HL-60 (cell line): Measurements from ENCODE around the gene ALG8.

Source experiments
- DNase-seq, 2 experiments: peaks; one replicate each; pipeline ENCODE4 v3.0.0-alpha.2; 2010 to 2020; ENCODE audit warnings: low read depth in 1 of 2, low spot score in 1 of 2
- H3K27ac ChIP-seq: fragments of 250-450 bp; sonication (Bioruptor Pico); replicated peaks from 2 replicates; pipeline ENCODE4 v1.5.1; 2020; ENCODE audit warnings: mild to moderate bottlenecking, moderate library complexity
- H3K27me3 ChIP-seq: fragments of 250-450 bp; sonication (Bioruptor Pico); 2 replicates; pipeline ENCODE4 v1.5.1; 2021; ENCODE audit warnings: mild to moderate bottlenecking, moderate library complexity; ENCODE audit not compliant: insufficient read depth, poor library complexity, severe bottlenecking
- H3K4me3 ChIP-seq: replicated peaks from 2 replicates; pipeline ENCODE4 v1.5.1; 2011; ENCODE audit warnings: mild to moderate bottlenecking, control low read depth, low read length; ENCODE audit not compliant: insufficient read depth
- GABPA ChIP-seq: IDR thresholded peaks from 2 replicates; pipeline ENCODE4 v1.6.1; 2012; ENCODE audit warnings: low read depth
- POLR2AphosphoS5 ChIP-seq: IDR thresholded peaks from 2 replicates; pipeline ENCODE4 v1.6.1; 2012; ENCODE audit warnings: low read depth
- SPI1 ChIP-seq: IDR thresholded peaks from 2 replicates; pipeline ENCODE4 v1.6.1; 2012; ENCODE audit warnings: low read depth, mild to moderate bottlenecking, borderline replicate concordance
- TF ChIP-seq, protein P1 (sequence below): IDR thresholded peaks from 2 replicates; pipeline ENCODE4 v1.6.1; 2012; ENCODE audit warnings: low read depth; ENCODE audit not compliant: insufficient replicate concordance
- TF ChIP-seq, protein P2 (sequence below): IDR thresholded peaks from one replicate; pipeline ENCODE4 v1.5.1; 2011; ENCODE audit warnings: low read length, control low read depth, inconsistent platforms; ENCODE audit not compliant: insufficient read depth

ALG8 gene

DNA sequence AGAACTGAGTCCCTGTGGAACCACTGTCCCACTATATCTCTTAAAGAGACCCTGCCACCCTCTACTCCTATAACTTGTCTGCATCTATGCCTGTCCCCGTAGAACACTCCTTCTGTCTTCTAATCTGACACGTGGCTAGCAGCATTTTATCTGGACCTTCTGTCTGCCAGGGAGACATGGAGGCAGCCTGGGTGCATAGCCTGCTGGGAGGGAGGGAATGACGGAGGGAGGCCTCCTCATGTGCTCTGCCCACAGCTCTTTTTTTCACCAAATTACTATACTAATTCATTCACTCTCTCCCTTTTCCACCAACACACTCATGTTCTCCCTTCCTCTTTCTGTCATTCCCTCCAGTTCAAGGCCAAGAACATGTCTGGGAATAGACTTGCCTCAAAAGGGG, 83.3 kb downstream of the ALG8 start:
- Histone ChIP-seq H3K27me3 (no peaks in the 10 kb centered on the region), H3K4me3 (no peak overlapping the region), H3K27ac (no peak overlapping the region)
- no peak for DNase-seq
- TF ChIP-seq SPI1 (no peak), POLR2AphosphoS5 (no peak), GABPA (no peak)
- TF ChIP-seq, protein P1, sequence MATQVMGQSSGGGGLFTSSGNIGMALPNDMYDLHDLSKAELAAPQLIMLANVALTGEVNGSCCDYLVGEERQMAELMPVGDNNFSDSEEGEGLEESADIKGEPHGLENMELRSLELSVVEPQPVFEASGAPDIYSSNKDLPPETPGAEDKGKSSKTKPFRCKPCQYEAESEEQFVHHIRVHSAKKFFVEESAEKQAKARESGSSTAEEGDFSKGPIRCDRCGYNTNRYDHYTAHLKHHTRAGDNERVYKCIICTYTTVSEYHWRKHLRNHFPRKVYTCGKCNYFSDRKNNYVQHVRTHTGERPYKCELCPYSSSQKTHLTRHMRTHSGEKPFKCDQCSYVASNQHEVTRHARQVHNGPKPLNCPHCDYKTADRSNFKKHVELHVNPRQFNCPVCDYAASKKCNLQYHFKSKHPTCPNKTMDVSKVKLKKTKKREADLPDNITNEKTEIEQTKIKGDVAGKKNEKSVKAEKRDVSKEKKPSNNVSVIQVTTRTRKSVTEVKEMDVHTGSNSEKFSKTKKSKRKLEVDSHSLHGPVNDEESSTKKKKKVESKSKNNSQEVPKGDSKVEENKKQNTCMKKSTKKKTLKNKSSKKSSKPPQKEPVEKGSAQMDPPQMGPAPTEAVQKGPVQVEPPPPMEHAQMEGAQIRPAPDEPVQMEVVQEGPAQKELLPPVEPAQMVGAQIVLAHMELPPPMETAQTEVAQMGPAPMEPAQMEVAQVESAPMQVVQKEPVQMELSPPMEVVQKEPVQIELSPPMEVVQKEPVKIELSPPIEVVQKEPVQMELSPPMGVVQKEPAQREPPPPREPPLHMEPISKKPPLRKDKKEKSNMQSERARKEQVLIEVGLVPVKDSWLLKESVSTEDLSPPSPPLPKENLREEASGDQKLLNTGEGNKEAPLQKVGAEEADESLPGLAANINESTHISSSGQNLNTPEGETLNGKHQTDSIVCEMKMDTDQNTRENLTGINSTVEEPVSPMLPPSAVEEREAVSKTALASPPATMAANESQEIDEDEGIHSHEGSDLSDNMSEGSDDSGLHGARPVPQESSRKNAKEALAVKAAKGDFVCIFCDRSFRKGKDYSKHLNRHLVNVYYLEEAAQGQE: no peak
- TF ChIP-seq, protein P2, sequence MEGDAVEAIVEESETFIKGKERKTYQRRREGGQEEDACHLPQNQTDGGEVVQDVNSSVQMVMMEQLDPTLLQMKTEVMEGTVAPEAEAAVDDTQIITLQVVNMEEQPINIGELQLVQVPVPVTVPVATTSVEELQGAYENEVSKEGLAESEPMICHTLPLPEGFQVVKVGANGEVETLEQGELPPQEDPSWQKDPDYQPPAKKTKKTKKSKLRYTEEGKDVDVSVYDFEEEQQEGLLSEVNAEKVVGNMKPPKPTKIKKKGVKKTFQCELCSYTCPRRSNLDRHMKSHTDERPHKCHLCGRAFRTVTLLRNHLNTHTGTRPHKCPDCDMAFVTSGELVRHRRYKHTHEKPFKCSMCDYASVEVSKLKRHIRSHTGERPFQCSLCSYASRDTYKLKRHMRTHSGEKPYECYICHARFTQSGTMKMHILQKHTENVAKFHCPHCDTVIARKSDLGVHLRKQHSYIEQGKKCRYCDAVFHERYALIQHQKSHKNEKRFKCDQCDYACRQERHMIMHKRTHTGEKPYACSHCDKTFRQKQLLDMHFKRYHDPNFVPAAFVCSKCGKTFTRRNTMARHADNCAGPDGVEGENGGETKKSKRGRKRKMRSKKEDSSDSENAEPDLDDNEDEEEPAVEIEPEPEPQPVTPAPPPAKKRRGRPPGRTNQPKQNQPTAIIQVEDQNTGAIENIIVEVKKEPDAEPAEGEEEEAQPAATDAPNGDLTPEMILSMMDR: no peak

DNA sequence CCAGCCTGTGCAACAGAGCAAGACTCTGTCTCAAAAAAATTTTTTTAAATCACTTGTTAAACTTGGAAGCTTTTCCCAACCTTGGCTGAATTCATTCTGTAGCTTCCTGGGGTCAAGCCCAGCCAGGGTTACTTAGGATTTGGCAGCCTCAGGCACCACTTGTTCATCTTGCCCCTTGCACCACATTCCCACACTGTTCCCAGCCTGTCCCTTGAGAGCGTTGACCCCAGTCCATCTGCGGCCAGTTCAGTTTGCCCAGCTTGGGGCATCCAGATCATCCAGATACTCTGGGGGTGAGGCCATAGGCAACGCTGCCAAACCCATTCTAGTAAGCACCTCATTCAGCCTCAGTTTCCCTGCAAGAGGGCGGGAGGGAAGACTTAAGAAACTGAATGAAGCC, 84.5 kb downstream of the ALG8 start:
- TF ChIP-seq, protein P2: no peak
- TF ChIP-seq SPI1: no peak
- TF ChIP-seq POLR2AphosphoS5: no peak
- TF ChIP-seq, protein P1: no peak
- TF ChIP-seq GABPA: no peak
- H3K4me3 ChIP-seq: no peak overlapping the region
- H3K27me3 ChIP-seq: no peaks in the 10 kb centered on the region
- no peak for DNase-seq
- no peak overlapping the region for H3K27ac ChIP-seq

DNA sequence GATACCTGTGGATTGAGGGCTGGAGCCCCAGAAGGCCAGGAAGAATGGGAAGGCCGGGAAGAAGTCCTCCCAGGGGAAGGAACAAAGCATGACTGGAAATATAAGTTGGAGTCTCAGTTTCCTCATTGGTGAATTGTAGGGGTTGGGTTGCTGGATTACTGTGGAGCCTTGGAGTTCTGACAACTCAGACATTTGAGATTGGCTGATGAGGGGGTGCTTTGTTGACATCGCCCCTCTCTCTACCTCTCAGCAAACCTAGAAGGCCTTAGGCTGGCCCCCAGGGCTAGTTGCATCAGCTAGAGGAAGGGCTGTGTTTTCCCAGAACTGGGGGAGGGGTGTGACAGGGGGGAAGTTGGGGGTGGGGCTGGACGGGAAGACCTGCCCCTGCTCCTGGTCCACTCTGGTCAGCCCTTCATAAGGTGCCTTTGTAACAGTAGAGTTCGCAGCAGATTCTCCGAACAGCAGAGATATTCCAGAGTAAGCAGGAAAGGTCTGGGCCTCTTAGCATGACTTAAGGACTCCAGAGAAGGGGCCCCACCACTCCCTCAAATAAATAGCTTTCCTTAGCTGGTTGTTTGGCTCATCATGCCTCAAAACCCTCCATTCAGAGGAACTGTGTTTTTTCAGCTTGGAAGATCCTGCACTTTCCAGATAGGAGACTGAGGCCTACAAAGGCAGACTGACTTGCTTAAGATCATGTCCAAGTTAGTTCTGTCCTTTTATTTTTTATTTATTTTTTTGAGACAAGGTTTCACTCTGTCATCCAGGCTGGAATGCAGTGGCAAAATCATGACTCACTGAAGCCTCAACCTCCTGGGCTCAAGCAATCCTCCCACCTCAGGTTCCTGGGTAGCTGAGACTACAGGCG, 88.2 kb downstream of the ALG8 start:
- TF ChIP-seq GABPA (no peak), POLR2AphosphoS5 (no peak), SPI1 (no peak)
- TF ChIP-seq, protein P2: no peak
- TF ChIP-seq, protein P1: no peak
- DNase-seq: no peak
- H3K27ac ChIP-seq: no peak overlapping the region

More for the DNA sequence above, 88.2 kb downstream of the ALG8 start:
- H3K4me3 ChIP-seq: no peak overlapping the region
- H3K27me3 ChIP-seq: no peaks in the 10 kb centered on the region
